Stimulated activated CD4-positive, alpha-beta T cell treated with anti-CD3 and anti-CD28 coated beads, TNF-alpha, amount 100 ng/mL, for 1 hour (primary cell): ENCODE results near the gene GARIN5B.

Source experiments
- DNase-seq, 3 donors: peaks; one replicate each; pipeline ENCODE4 v3.0.0-alpha.2; 2020; ENCODE audit warnings: low read depth in 3 of 3, low spot score in 1 of 3

GARIN5B gene

DNA sequence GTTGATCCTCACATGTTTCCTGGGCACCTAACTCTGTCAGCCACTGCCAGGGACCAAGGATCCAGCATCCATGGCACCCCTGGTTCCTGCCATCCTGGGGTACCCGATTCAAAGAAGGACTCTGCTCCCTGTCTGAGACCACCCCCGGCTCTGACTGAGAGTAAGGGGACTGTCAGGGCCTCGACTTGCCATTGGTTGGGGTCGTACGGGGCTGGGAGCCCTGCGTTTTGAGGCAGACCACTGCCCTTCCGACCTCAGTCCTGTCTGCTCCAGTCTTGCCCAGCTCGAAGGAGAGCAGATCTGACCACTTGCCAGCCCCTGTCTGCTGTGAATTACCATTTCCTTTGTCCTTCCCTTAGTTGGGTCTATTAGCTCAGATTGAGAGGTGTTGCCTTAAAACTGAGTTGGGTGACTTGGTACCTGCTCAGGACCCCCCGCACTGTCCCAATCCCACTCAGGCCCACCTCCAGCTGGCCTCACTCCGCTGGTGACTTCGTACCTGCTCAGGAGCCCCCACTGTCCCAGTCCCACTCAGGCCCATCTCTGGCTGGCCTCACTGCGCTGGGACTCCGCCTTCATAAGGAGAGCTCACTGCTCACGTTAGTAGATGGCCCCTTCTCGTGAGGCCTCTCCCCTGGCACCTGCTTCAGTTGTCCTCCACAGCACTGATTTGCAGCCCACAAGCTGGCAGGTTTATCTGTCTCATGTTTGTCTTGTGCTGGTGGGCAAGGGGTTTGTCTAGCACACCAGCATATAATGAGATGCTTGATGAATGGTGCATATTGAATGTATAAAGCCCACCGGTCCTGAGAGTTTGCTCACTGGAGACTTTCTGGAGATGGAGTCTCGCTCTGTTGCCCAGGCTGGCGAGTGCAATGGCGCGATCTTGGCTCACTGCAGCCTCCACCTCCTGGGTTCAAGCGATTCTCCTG is 26.6 kb upstream of the GARIN5B start:
- no peak for DNase-seq

DNA sequence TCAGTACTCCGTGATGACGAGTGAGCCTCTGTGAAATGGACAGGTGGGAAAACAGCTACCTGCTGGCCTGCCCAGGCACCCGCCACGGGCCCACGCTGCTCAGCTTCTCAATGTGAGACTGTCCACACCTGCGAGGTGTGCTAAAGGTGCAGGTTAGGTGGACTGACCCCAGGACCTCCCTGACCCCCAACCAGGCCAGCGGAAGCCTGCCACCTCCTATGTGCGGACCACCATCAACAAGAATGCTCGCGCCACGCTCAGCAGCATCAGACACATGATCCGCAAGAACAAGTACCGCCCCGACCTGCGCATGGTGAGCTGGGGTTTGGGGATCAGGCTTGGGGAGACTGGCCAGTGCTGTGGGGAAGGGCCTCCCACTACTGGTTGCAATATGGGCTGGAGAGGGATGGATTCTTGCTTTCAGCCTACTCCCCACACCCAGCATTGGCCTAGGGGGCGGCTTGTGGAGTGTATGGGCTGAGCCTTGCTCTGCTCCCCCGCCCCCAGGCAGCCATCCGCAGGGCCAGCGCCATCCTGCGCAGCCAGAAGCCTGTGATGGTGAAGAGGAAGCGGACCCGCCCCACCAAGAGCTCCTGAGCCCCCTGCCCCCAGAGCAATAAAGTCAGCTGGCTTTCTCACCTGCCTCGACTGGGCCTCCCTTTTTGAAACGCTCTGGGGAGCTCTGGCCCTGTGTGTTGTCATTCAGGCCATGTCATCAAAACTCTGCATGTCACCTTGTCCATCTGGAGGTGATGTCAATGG is 24.9 kb upstream of the GARIN5B start:
- DNase-seq, result no peak

- no peak for DNase-seq
These were observed 23.5 kb upstream of the GARIN5B start for GRCh38 chr19:55386493-55386971.

GRCh38 chr19:55385724-55386492 is 22.8 kb upstream of the GARIN5B start, which contains the start of gene RPL28:
Gene RPL28, plus strand, starts transcription at chr19:55385932. Its CDS starts 426 bp downstream, at chr19:55386358.
- DNase-seq, result peak; percentile 95 to 97 (median 95)

DNA sequence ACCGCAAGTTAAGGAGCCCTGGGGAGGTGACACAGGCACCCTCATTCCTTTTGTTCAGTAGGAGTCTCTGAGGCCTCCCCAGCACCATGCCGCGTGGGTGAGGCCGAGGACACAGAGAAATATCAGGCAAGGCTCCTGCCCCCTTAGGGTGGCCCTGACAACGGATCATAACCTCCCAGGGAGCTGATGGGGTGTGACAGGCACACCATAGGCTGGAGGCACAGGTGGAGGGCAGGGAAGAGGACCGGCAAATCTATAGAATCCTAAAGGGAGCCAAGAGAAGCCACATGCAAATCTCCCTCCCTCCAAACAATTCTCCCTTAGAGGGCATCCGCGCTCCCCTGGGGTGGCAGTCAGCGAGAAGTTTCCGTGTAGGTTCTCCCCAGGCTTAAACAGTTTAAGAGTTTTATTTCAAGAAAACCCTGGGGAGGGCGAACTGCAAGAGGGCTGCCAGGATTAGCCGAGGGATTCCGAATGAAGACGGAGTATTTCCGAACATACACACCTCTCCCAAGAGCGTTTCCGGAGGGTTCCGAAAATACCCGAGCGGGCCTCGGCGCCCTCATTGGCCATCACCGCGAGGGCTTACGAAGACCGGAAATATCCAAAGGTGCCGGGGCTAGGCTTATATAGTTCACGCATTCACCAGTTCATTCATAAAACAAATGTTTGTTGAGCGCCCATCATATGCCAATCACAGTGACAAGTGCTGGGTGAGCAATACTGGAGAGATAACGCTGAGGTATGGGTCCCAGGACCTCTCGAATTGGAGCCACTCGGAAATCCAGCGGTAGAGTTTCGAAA is 22.1 kb upstream of the GARIN5B start:
- peak; percentile 83 to 96 (median 89) for DNase-seq

- DNase-seq, result peak in 1 of 3 donors; percentile 26
These were observed 21.3 kb upstream of the GARIN5B start, which contains the start of gene TMEM238 for GRCh38 chr19:55384131-55384919. Gene TMEM238, minus strand, starts transcription at chr19:55384292. Its CDS starts 33 bp downstream, at chr19:55384259.

DNA sequence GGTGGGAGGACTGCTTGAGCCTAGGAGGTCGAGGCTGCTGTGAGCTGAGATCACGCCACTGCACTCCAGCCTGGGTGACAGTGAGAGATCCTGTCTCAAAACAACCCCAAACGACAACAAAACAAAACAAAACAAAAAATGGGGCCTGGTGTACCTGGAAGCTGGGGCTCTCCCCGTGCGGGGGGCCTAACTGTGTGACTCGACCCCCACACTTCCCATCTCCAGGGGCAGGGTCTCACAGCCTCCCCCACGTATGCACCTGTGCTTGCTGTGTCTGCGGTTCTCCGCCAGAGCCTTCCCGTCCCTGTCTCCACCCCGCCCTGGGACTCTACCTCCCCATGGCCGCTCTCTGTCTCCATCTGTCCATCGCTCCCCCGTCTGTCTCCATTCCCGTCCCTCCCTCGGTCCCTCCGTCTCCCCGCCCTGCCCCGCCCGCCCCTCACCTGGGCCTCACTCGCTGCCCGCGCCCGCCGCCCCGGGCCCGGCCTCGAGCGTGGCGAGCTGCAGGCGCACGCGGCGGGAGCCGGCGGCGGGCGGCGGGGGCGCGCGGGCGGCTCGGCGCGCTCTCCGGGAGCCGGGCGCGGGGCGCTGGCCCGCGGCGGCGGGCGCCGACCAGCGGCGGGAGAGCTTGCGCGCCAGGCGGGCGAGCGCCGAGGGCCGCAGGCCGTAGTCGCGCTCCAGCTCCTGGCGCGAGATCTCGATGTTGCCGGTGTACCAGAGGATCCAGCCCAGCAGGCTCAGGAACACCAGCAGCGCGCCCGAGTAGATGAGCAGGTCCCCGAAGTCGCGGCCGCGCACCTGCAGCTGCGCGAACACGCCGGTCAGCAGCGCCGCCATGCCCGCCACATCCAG is 20.4 kb upstream of the GARIN5B start:
- peak in 1 of 3 donors; percentile 30 for DNase-seq

DNA sequence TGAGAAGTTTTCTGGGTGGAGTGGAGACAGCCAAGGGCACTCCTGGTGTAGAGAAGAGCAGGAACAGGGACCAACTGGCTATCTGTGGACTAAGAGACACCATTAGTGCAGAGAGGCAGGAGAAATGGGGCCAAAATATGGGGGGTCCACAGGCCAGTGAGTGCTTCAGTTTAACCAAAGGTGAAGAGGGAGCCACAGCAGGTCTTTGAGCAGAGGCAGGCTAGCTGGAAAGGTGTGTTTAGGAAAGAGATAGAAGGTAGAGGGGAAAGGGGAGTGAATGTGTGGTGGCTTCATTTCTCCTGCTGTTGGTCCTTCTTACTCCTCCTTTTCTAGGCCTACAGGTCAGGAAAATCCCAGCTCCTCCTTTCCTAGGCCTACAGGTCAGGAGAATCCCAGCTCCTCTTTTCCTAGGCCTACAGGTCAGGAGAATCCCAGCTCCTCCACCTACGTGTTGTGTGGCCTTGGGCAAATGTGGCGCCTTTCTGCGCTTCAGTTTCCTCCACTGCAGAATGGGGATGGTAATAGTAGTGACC is 19.5 kb upstream of the GARIN5B start:
- no peak for DNase-seq

DNA sequence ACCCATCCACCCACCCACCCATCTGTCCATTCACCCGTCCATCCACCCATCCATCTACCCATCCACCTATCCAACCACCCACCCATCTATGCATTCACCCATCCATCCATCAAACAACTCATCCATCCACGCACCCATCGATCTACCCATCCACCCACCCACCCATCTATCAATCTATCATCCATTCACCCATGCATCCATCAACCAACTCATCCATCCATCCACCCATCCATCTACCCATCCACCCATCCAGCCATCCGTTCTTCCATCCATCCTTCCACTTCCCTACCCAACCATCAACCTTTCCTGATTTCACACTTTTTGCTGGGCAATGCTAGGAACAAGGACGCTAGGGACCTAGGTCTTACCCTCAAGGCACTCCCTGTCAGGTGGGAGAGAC is 19.0 kb upstream of the GARIN5B start:
- no peak for DNase-seq

DNA sequence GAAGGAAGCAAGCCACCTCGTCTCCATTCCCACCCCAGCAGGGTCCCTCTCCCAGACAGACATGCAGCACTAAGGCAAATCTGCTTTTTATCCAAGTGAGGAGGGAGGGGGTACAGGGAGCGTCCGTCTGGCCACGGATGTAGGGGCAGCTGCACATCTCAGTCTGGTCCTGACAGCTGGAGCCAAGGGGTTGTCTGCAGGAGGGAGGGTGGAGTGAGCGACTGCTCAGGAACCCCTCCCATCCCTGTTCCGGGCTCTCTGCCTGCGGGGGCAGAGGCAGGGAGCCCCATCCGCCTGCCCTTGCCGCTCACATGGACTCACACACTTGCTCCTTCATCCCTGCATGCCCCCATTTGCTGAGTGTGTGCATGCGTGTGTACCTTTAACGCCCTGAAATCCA is 16.1 kb upstream of the GARIN5B start:
- no peak for DNase-seq

GRCh38 chr19:55377356-55378131 is 14.5 kb upstream of the GARIN5B start:
- no peak for DNase-seq

GRCh38 chr19:55376241-55376933 is 13.3 kb upstream of the GARIN5B start, which contains the start of gene TMEM190:
Gene TMEM190, plus strand, starts transcription at chr19:55376826. Its CDS starts 28 bp downstream, at chr19:55376854.
- DNase-seq, result no peak

GRCh38 chr19:55373993-55374757 is 11.1 kb upstream of the GARIN5B start:
- no peak for DNase-seq

DNA sequence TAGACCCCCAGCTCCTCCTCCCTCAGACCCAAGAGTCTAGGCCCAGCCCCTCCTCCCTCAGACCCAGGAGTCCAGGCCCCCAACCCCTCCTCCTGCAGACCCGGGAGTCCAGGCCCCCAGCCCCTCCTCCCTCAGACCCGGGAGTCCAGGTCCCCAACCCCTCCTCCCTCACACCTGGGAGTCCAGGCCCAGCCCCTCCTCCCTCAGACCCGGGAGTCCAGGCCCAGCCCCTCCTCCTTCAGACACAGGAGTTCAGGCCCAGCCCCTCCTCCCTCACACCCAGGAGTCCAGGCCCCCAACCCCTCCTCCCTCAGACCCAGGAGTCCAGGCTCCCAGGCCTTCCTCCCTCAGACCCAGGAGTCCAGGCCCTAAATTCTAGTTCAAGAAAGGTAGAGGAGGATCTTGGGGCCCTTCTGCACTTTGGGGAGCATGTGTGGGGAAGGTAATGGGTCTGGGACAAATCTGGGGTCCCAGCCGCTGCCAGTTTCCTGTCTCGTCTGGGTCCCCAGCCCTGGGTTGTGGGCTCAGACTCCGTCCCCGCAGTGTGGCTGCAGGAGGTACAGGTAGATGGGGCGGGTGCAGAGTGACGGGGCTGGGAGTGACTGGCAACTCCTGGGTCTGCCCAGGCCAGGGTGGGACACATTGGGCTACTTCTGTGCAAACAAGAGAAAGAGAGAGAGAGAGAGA is 10.4 kb upstream of the GARIN5B start:
- DNase-seq, result no peak

DNA sequence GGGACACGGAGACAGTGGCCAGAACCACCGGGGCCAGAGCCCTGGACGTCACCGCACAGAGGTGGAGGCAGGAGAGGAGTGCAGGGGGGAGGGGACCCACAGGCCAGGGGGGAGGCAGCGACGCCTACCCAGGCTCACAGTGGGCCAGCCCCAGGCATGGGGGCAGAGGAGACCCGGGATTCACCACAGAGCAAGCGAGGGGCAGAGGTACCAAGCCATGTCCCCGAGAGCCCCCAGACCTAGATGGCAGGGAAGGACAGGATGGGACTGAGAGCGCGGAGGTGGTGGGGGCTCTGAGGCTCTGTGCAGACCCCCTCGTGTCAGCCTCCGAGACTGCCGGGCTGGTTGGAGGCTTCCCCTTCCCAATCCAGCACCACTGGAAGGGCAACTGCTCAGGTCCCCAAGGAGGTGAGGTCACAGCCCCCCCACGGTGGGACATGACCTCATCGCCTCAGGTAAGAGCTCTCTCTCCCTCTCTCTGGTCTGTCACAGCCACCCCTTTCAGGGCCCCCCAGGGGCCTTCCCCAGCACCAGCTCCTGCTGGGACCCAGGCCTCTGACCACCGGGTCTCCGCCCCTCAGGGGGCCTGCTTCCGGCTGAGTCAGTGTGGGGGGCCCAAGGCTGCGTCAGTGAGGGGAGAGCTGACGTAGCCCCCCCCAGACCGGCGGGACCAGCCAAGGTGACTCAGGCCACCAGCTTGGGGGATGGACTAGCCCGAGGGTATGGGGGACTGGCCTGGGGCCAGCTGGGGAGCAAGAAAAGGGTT is 9.4 kb upstream of the GARIN5B start:
- no peak for DNase-seq
